Left ventricle myocardium superior (tissue), 1 donor: ENCODE results near the gene RBKS. TPM values are rescaled to one million over a fixed set of nuclear protein-coding genes. Genes with fewer than 3 reads are reported as not detected.
"Not testable (repeated sequence)": the region's sequence is repeated elsewhere in the genome, so short reads cannot be mapped to it uniquely, and the experiment has no call there.

Source experiments
- ATAC-seq: fragments of 200-7000 bp; cut with Tn5 transposase; one replicate; pipeline ENCODE4 v1.9.1; 2020; ENCODE audit warnings: mild to moderate bottlenecking, moderate library complexity
- DNase-seq: peaks from one replicate; pipeline ENCODE4 v3.0.0-alpha.2; 2020
- intact Hi-C: fragments of 100-400 bp; cut with micrococcal nuclease; formaldehyde crosslinking; loops from one replicate; pipeline ENCODE4 v1.11.0; 2022
- total RNA-seq: library from RNA; stranded (reverse); fragmentation: NEBNext Ultra II Directional; extraction: Animal tissue kit (Norgen Biotek cat#: 25700); gene quantifications from one replicate; pipeline ENCODE4 v1.2.1, GENCODE V29; 2021
- donor health status: DM: no; HTN: yes; CAD: no; lungs with severe emphysema.

Gene RBKS
- total RNA-seq, 1 donor from 2014 or later, result 3.3 TPM

- DNase-seq, ATAC-seq, intact Hi-C loops: not testable (repeated sequence)
Observed at GRCh38 chr2:27881815-27882583, 8.2 kb downstream of the RBKS start.

- no peak for DNase-seq
- intact Hi-C loops, result no loop called here
- ATAC-seq, result no peak
Observed at GRCh38 chr2:27878825-27879224, 11.4 kb downstream of the RBKS start.

GRCh38 chr2:27875089-27875881, 14.9 kb downstream of the RBKS start:
- DNase-seq (no peak), ATAC-seq (no peak)
- intact Hi-C loops, result no loop called here

- intact Hi-C loops, result no loop called here
- no peak for DNase-seq
- ATAC-seq, result no peak
Observed at GRCh38 chr2:27873091-27873490, 17.1 kb downstream of the RBKS start.

GRCh38 chr2:27871802-27872201, 18.4 kb downstream of the RBKS start:
- intact Hi-C loops, result no loop called here
- ATAC-seq (no peak), DNase-seq (no peak)

GRCh38 chr2:27870724-27871123, 19.5 kb downstream of the RBKS start:
- DNase-seq (no peak), ATAC-seq (no peak)
- intact Hi-C loops, result no loop called here

GRCh38 chr2:27869763-27870162, 20.4 kb downstream of the RBKS start:
- no peak for DNase-seq
- ATAC-seq, result no peak
- intact Hi-C loops, result no loop called here

- intact Hi-C loops, result no loop called here
- ATAC-seq (no peak), DNase-seq (no peak)
Observed at GRCh38 chr2:27866237-27866636, 23.9 kb downstream of the RBKS start.

GRCh38 chr2:27863955-27864354, 26.2 kb downstream of the RBKS start:
- DNase-seq, intact Hi-C loops: not testable (repeated sequence)

GRCh38 chr2:27863146-27863545, 27.0 kb downstream of the RBKS start:
- ATAC-seq (no peak), DNase-seq (no peak)
- intact Hi-C loops, result no loop called here

More at GRCh38 chr2:27863955-27864354, 26.2 kb downstream of the RBKS start:
- not testable (repeated sequence) for ATAC-seq

GRCh38 chr2:27860111-27860510, 30.1 kb downstream of the RBKS start:
- no peak for DNase-seq

GRCh38 chr2:27857417-27858172, 32.6 kb downstream of the RBKS start:
- intact Hi-C loops, result no loop called here
- DNase-seq (no peak), ATAC-seq (no peak)

More at GRCh38 chr2:27860111-27860510, 30.1 kb downstream of the RBKS start:
- ATAC-seq, result no peak
- intact Hi-C loops, result no loop called here

- no peak for ATAC-seq
- DNase-seq, result no peak
- intact Hi-C loops, result no loop called here
Observed at GRCh38 chr2:27856956-27857355, 33.2 kb downstream of the RBKS start.

GRCh38 chr2:27856386-27856785, 33.8 kb downstream of the RBKS start:
- intact Hi-C loops, result no loop called here
- ATAC-seq (no peak), DNase-seq (no peak)

- no peak for DNase-seq
- no peak for ATAC-seq
- intact Hi-C loops, result no loop called here
Observed at GRCh38 chr2:27855476-27855875, 34.7 kb downstream of the RBKS start.

GRCh38 chr2:27854229-27854862, 35.8 kb downstream of the RBKS start:
- intact Hi-C loops, result no loop called here
- DNase-seq, result no peak
- ATAC-seq, result no peak

GRCh38 chr2:27852691-27853090, 37.5 kb downstream of the RBKS start:
- intact Hi-C loops, result no loop called here
- DNase-seq (no peak), ATAC-seq (no peak)

GRCh38 chr2:27849558-27850205, 40.5 kb downstream of the RBKS start:
- ATAC-seq (no peak), DNase-seq (no peak)
- intact Hi-C loops, result no loop called here

- no peak for DNase-seq
Observed at GRCh38 chr2:27847333-27847732, 42.9 kb downstream of the RBKS start.

More at GRCh38 chr2:27847333-27847732, 42.9 kb downstream of the RBKS start:
- no peak for ATAC-seq
- intact Hi-C loops, result no loop called here
